ENCODE results near the gene SERPIND1.

Gene SERPIND1

GRCh38 chr22:20775342-20775895, 1.5 kb downstream of the SERPIND1 start:
- no peak for DNase-seq

- DNase-seq, result no peak
These were observed 2.9 kb downstream of the SERPIND1 start for GRCh38 chr22:20776624-20777405.

- peak; percentile 36 for DNase-seq
These were observed 3.7 kb downstream of the SERPIND1 start for GRCh38 chr22:20777420-20778177.

GRCh38 chr22:20779014-20779817, 5.3 kb downstream of the SERPIND1 start:
- DNase-seq, result no peak

GRCh38 chr22:20779818-20780158, 5.9 kb downstream of the SERPIND1 start:
- DNase-seq, result no peak

DNA sequence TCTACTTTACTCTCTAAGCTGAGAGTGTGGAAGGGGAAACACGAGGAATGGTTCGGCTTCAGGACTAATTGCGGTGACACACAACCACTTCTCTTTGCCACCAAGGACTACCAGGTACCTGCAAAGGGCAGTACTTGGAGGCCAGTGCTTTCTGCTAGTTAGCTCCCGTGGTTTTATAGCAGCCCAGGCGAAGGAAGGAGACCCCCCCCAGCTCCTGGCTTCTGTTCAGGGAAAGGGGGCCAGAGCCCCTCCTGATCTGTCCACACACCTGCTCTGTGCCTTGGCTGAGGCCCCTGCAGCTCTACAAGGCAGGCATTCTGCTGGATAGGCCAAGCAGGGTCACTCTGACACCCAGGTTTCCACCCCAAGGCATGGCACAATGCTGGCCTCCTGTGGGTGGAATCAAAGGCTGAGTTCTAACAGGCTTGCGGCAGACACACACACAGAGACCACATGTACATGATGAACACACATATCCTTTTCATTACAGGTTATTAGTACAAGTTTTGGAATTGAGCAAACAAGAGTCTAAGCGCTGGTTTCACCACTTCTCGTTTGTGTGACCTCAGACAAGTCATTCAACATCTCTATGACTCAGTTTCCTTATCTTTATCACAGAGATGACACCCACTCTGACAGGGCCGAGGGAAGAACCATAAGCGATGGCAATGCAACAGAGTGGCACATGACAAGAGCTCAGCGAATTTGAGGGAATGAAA, 7.5 kb downstream of the SERPIND1 start:
- no peak for DNase-seq

GRCh38 chr22:20782083-20782482, 8.2 kb downstream of the SERPIND1 start:
- DNase-seq, result no peak

GRCh38 chr22:20782596-20783299, 8.8 kb downstream of the SERPIND1 start:
- DNase-seq, result no peak

GRCh38 chr22:20783300-20783673, 9.4 kb downstream of the SERPIND1 start:
- no peak for DNase-seq

GRCh38 chr22:20783844-20784723, 10.2 kb downstream of the SERPIND1 start:
- DNase-seq, result peak; percentile 69

GRCh38 chr22:20785415-20785814, 11.5 kb downstream of the SERPIND1 start:
- no peak for DNase-seq

- no peak for DNase-seq
These were observed 12.1 kb downstream of the SERPIND1 start for GRCh38 chr22:20786048-20786447.

DNA sequence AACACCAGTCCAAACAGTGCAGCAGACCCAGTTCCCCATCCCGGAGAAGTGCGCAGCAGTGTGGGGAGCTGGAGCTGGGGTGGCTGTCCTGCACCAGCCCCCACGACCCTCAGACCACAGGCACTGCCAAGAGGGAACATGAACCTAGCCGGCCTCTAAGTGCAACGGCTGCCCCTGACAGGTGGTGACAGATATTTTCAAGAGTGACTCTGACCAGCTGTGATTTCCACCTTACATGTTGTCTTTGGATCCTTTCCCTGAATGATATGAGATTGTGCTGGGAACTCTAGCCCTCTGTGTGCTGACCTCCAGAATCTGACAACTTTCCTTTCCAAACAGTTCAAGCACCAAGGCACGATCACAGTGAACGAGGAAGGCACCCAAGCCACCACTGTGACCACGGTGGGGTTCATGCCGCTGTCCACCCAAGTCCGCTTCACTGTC, 12.6 kb downstream of the SERPIND1 start:
- no peak for DNase-seq

GRCh38 chr22:20787223-20787622, 13.3 kb downstream of the SERPIND1 start:
- DNase-seq, result no peak

DNA sequence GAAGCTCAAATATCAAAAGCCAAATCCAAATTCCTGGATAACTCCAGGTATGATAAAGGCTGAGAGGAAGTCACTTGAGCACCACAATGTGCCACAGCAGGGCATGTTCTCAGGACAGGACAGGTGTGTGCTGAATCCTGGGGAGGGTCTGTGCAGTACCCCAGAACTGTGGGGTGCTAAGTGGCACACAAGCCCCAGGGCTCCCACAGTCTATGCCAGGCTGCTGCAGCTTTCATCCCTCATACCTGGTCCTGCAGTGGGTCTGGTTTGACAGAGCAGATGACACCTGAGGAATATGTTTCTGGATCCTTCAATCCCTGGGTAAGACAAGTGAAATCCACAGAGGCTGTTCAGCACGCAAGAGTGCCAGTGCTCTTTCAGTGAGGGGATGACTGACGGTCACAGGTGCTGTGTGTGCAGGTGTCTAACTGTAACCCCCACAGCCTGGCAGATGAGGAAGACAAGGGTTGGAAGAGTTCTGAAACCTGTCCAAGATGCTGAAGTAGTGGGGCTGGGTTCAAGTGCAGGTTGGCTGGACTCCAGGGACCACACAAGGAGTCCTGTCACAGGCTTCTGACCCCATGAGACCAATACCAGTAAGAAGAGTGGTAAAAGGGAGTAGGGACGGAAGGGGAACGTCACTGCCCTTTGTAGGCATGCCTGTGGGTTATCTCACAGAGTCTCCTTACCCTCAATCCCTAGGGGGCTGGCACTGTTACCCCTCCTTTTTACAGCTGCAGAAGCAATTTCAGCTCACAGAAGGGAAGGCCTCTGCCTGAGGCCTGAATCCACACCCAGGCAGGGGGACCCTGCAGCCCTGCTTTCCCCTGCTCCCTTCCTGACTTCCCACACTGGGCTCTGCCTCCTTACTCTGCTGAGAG, 14.1 kb downstream of the SERPIND1 start:
- DNase-seq, result no peak

GRCh38 chr22:20788627-20789344, 14.9 kb downstream of the SERPIND1 start:
- no peak for DNase-seq

GRCh38 chr22:20792221-20792965, 18.5 kb downstream of the SERPIND1 start:
- DNase-seq, result no peak
